WTC11 (cell line): ENCODE data around the gene SMIM28. TPM values are rescaled to one million over a fixed set of nuclear protein-coding genes. Genes with fewer than 3 reads are reported as not detected.

Experiments used
- ATAC-seq: fragments of 200-7000 bp; cut with Tn5 transposase; 2 replicates; pipeline ENCODE4 v1.10.0; 2021; ENCODE audit warnings: mild to moderate bottlenecking, moderate library complexity
- CTCF ChIA-PET: fragments of 300-600 bp; sonication (Branson Sonifier 250); formaldehyde crosslinking; loops from one replicate; lab custom pipeline; 2021; ENCODE audit warnings: antibody characterized with exemption; lab: Charles Lee
- POLR2A ChIA-PET: fragments of 350-600 bp; sonication (Branson Sonifier 250); formaldehyde crosslinking; loops from one replicate; lab custom pipeline; 2021; ENCODE audit warnings: antibody characterized with exemption; lab: Charles Lee
- DNase-seq: peaks from one replicate; pipeline ENCODE4 v3.0.0; 2021; ENCODE audit warnings: low spot score
- H3K27ac Mint-ChIP-seq: 2 replicates; pipeline ENCODE4 v1.8.0; 2021; ENCODE audit warnings: mixed read lengths
- H3K27me3 Mint-ChIP-seq: 2 replicates; pipeline ENCODE4 v1.8.0; 2021; ENCODE audit warnings: low read depth, mild to moderate bottlenecking, moderate library complexity, mixed read lengths
- H3K36me3 Mint-ChIP-seq: 2 replicates; pipeline ENCODE4 v1.8.0; 2021; ENCODE audit warnings: mixed read lengths
- H3K4me1 Mint-ChIP-seq: 2 replicates; pipeline ENCODE4 v1.8.0; 2022; ENCODE audit warnings: mixed read lengths
- H3K4me3 Mint-ChIP-seq: 2 replicates; pipeline ENCODE4 v1.8.0; 2021; ENCODE audit warnings: mild to moderate bottlenecking, moderate library complexity, mixed read lengths
- H3K9me3 Mint-ChIP-seq: 2 replicates; pipeline ENCODE4 v1.8.0; 2021; ENCODE audit warnings: mixed read lengths
- CBFB ChIP-seq: sonication (generic); formaldehyde crosslinking; IDR thresholded peaks from 2 replicates; pipeline ENCODE4 v1.8.1; 2022; ENCODE audit warnings: mild to moderate bottlenecking, low read depth, missing genetic modification reagents
- ETV6 ChIP-seq: sonication (generic); formaldehyde crosslinking; IDR thresholded peaks from 2 replicates; pipeline ENCODE4 v1.8.1; 2022; ENCODE audit warnings: mild to moderate bottlenecking, missing genetic modification reagents
- FOXK1 ChIP-seq: sonication (generic); formaldehyde crosslinking; IDR thresholded peaks from 2 replicates; pipeline ENCODE4 v1.8.0; 2022; ENCODE audit warnings: mild to moderate bottlenecking, moderate library complexity, missing genetic modification reagents
- FOXP1 ChIP-seq: sonication (generic); formaldehyde crosslinking; IDR thresholded peaks from 2 replicates; pipeline ENCODE4 v1.8.0; 2022; ENCODE audit warnings: missing genetic modification reagents, mild to moderate bottlenecking, moderate library complexity, borderline replicate concordance
- JAZF1 ChIP-seq: fragments of 250-450 bp; sonication (Bioruptor Pico); IDR thresholded peaks from 2 replicates; pipeline ENCODE4 v1.9.0; 2021; ENCODE audit warnings: moderate library complexity, mild to moderate bottlenecking, inconsistent platforms
- KAT7 ChIP-seq: sonication (generic); formaldehyde crosslinking; IDR thresholded peaks from 2 replicates; pipeline ENCODE4 v1.8.1; 2023; ENCODE audit warnings: missing genetic modification reagents, mild to moderate bottlenecking, borderline replicate concordance
- NFYB ChIP-seq: sonication (generic); formaldehyde crosslinking; conservative IDR thresholded peaks from 2 replicates; pipeline ENCODE4 v1.8.0; 2022; ENCODE audit warnings: low read depth, missing genetic modification reagents
- RELA ChIP-seq: sonication (generic); formaldehyde crosslinking; IDR thresholded peaks from 2 replicates; pipeline ENCODE4 v1.8.1; 2022; ENCODE audit warnings: missing genetic modification reagents, mild to moderate bottlenecking, borderline replicate concordance
- RORB ChIP-seq: fragments of 250-450 bp; sonication (Bioruptor Pico); IDR thresholded peaks from 2 replicates; pipeline ENCODE4 v1.9.0; 2021; ENCODE audit warnings: mild to moderate bottlenecking
- SMAD3 ChIP-seq: sonication (generic); formaldehyde crosslinking; IDR thresholded peaks from 2 replicates; pipeline ENCODE4 v1.8.0; 2022; ENCODE audit warnings: missing genetic modification reagents, mild to moderate bottlenecking, borderline replicate concordance
- SMAD4 ChIP-seq: sonication (generic); formaldehyde crosslinking; IDR thresholded peaks from 2 replicates; pipeline ENCODE4 v1.8.0; 2022; ENCODE audit warnings: mild to moderate bottlenecking, missing genetic modification reagents
- STAT6 ChIP-seq: sonication (generic); formaldehyde crosslinking; conservative IDR thresholded peaks from 2 replicates; pipeline ENCODE4 v1.8.1; 2023; ENCODE audit warnings: mild to moderate bottlenecking, low read depth, missing genetic modification reagents, moderate library complexity
- TEAD4 ChIP-seq: sonication (generic); formaldehyde crosslinking; IDR thresholded peaks from 2 replicates; pipeline ENCODE4 v1.8.0; 2022; ENCODE audit warnings: mild to moderate bottlenecking, missing genetic modification reagents
- ZBTB43 ChIP-seq: sonication (generic); formaldehyde crosslinking; IDR thresholded peaks from 2 replicates; pipeline ENCODE4 v1.8.1; 2023; ENCODE audit warnings: mild to moderate bottlenecking, missing genetic modification reagents
- ZNF423 ChIP-seq: fragments of 250-450 bp; sonication (Bioruptor Pico); IDR thresholded peaks from 2 replicates; pipeline ENCODE4 v2.1.2; 2022; ENCODE audit warnings: mild to moderate bottlenecking, moderate library complexity
- ZNF671 ChIP-seq: fragments of 250-450 bp; sonication (Bioruptor Pico); IDR thresholded peaks from 2 replicates; pipeline ENCODE4 v1.8.0; 2021; ENCODE audit warnings: mild to moderate bottlenecking
- total RNA-seq: library from RNA; stranded (reverse); gene quantifications from 3 replicates; pipeline ENCODE4 v1.2.3, GENCODE V29; 2021
- TF ChIP-seq, protein P1 (sequence below): fragments of 250-450 bp; sonication (Bioruptor Pico); IDR thresholded peaks from 2 replicates; pipeline ENCODE4 v1.9.0; 2021; ENCODE audit warnings: mild to moderate bottlenecking
- TF ChIP-seq, protein P2 (sequence below): sonication (generic); formaldehyde crosslinking; IDR thresholded peaks from 2 replicates; pipeline ENCODE4 v1.8.0; 2023; ENCODE audit warnings: mild to moderate bottlenecking, missing genetic modification reagents
- TF ChIP-seq, protein P3 (sequence below): fragments of 200-600 bp; IDR thresholded peaks from 2 replicates; pipeline ENCODE4 v1.8.0; 2022; ENCODE audit warnings: antibody characterized with exemption
- TF ChIP-seq, protein P4 (sequence below): sonication (generic); formaldehyde crosslinking; IDR thresholded peaks from 2 replicates; pipeline ENCODE4 v1.8.1; 2022; ENCODE audit warnings: low read depth, mild to moderate bottlenecking, moderate library complexity, missing genetic modification reagents, borderline replicate concordance

The SMIM28 gene
- total RNA-seq, 1 experiment from 2014 or later = not detected

DNA sequence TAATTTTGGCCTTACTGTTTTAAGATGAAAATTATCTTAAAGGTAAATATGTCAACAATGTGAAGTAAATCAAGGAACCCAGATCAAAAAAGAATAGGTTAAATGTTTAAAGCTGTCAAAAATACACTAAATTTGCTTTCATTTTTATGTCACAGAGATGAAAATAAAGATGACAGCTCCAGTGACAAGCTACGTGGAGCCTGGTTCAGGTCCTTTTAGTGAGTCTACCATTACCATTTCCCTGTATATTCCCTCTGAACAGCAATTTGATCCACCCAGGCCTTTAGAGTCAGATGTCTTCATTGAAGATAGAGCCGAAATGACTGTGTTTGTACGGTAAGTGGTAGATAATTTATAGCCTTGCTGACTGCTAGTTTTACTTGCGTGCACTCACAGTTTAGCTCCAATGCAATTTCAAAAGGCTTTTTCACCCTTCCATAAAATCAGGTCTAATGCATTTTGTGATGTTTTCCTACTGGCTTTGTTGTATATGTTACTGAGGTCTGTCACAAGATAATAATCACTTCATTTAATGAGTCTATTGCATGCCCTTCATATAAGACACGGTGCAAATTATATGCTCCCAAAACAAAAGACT is 28.2 kb downstream of the SMIM28 start:
- DNase-seq = no peak
- no peak overlapping the region for H3K27ac Mint-ChIP-seq
- no peak for ATAC-seq
- peaks cover 32% of the 10 kb centered on the region for H3K36me3 Mint-ChIP-seq
- no peak for TF ChIP-seq RELA
- TF ChIP-seq, protein P1, sequence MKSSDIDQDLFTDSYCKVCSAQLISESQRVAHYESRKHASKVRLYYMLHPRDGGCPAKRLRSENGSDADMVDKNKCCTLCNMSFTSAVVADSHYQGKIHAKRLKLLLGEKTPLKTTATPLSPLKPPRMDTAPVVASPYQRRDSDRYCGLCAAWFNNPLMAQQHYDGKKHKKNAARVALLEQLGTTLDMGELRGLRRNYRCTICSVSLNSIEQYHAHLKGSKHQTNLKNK (CRISPR knock-in tag) = no peak
- TF ChIP-seq, protein P2, sequence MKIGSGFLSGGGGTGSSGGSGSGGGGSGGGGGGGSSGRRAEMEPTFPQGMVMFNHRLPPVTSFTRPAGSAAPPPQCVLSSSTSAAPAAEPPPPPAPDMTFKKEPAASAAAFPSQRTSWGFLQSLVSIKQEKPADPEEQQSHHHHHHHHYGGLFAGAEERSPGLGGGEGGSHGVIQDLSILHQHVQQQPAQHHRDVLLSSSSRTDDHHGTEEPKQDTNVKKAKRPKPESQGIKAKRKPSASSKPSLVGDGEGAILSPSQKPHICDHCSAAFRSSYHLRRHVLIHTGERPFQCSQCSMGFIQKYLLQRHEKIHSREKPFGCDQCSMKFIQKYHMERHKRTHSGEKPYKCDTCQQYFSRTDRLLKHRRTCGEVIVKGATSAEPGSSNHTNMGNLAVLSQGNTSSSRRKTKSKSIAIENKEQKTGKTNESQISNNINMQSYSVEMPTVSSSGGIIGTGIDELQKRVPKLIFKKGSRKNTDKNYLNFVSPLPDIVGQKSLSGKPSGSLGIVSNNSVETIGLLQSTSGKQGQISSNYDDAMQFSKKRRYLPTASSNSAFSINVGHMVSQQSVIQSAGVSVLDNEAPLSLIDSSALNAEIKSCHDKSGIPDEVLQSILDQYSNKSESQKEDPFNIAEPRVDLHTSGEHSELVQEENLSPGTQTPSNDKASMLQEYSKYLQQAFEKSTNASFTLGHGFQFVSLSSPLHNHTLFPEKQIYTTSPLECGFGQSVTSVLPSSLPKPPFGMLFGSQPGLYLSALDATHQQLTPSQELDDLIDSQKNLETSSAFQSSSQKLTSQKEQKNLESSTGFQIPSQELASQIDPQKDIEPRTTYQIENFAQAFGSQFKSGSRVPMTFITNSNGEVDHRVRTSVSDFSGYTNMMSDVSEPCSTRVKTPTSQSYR (CRISPR knock-in tag) = no peak
- ChIA-PET CTCF (interaction anchor here (2.1 kb wide), 1 partner anchor 10 kb away, joined by 6 read pairs; no protein-coding TSS in a partner anchor), POLR2A (no interaction called here)
- H3K27me3 Mint-ChIP-seq = peaks cover 6% of the 10 kb centered on the region
- no peak overlapping the region; the same call in 1 of the 2 replicates for H3K4me3 Mint-ChIP-seq
- H3K4me1 Mint-ChIP-seq = peaks cover 14% of the 10 kb centered on the region
- H3K9me3 Mint-ChIP-seq = no peaks in the 10 kb centered on the region

- no peak for TF ChIP-seq ETV6 (CRISPR knock-in tag)
- TF ChIP-seq, protein P3, sequence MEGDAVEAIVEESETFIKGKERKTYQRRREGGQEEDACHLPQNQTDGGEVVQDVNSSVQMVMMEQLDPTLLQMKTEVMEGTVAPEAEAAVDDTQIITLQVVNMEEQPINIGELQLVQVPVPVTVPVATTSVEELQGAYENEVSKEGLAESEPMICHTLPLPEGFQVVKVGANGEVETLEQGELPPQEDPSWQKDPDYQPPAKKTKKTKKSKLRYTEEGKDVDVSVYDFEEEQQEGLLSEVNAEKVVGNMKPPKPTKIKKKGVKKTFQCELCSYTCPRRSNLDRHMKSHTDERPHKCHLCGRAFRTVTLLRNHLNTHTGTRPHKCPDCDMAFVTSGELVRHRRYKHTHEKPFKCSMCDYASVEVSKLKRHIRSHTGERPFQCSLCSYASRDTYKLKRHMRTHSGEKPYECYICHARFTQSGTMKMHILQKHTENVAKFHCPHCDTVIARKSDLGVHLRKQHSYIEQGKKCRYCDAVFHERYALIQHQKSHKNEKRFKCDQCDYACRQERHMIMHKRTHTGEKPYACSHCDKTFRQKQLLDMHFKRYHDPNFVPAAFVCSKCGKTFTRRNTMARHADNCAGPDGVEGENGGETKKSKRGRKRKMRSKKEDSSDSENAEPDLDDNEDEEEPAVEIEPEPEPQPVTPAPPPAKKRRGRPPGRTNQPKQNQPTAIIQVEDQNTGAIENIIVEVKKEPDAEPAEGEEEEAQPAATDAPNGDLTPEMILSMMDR = no peak
- no peak for TF ChIP-seq JAZF1
- no peak for TF ChIP-seq KAT7 (CRISPR knock-in tag)
- no peak for TF ChIP-seq SMAD3 (CRISPR knock-in tag)
- TF ChIP-seq FOXK1 (CRISPR knock-in tag) = no peak
- no peak for TF ChIP-seq CBFB (CRISPR knock-in tag)
- no peak for TF ChIP-seq ZNF671 (CRISPR knock-in tag)
- TF ChIP-seq ZNF423 (CRISPR knock-in tag) = no peak
- TF ChIP-seq NFYB = no peak
- TF ChIP-seq ZBTB43 (CRISPR knock-in tag) = no peak
- TF ChIP-seq SMAD4 (CRISPR knock-in tag) = no peak
- TF ChIP-seq, protein P4, sequence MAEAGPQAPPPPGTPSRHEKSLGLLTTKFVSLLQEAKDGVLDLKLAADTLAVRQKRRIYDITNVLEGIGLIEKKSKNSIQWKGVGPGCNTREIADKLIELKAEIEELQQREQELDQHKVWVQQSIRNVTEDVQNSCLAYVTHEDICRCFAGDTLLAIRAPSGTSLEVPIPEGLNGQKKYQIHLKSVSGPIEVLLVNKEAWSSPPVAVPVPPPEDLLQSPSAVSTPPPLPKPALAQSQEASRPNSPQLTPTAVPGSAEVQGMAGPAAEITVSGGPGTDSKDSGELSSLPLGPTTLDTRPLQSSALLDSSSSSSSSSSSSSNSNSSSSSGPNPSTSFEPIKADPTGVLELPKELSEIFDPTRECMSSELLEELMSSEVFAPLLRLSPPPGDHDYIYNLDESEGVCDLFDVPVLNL (CRISPR knock-in tag) = no peak
- TF ChIP-seq RORB (CRISPR knock-in tag) = no peak
- no peak for TF ChIP-seq FOXP1 (CRISPR knock-in tag)
- no peak for TF ChIP-seq TEAD4 (CRISPR knock-in tag)
- no peak for TF ChIP-seq STAT6 (CRISPR knock-in tag)
- Mint-ChIP-seq H3K36me3 (peaks cover 37% of the 10 kb centered on the region), H3K27ac (no peak overlapping the region), H3K9me3 (no peaks in the 10 kb centered on the region), H3K4me3 (no peak overlapping the region), H3K27me3 (peaks cover 6% of the 10 kb centered on the region), H3K4me1 (peaks cover 14% of the 10 kb centered on the region)
- ATAC-seq = no peak
- POLR2A ChIA-PET = no interaction called here
- DNase-seq = no peak
- CTCF ChIA-PET = no interaction called here
These were observed 28.7 kb downstream of the SMIM28 start for GRCh38 chr6:138406443-138406842.
